Activated T-helper 1 cell treated with anti-CD3 and anti-CD28 coated beads, Interleukin-2, amount 50 U/mL, for 16 hours (primary cell): ENCODE data around the gene RETSAT.
"Not testable (repeated sequence)": the region's sequence is repeated elsewhere in the genome, so short reads cannot be mapped to it uniquely, and the experiment has no call there.

ENCODE experiments used
- DNase-seq, 2 donors: peaks; one replicate each; pipeline ENCODE4 v3.0.0-alpha.2; 2020; ENCODE audit warnings: low read depth in 1 of 2, low spot score in 1 of 2

Gene RETSAT

GRCh38 chr2:85380048-85380447 lies 25.7 kb upstream of the RETSAT start:
- DNase-seq = no peak

GRCh38 chr2:85378257-85378656 lies 23.9 kb upstream of the RETSAT start:
- DNase-seq = no peak

GRCh38 chr2:85377083-85377482 lies 22.8 kb upstream of the RETSAT start:
- DNase-seq = no peak

GRCh38 chr2:85376291-85377065 lies 22.1 kb upstream of the RETSAT start:
- no peak for DNase-seq

- no peak for DNase-seq
These were observed 16.7 kb upstream of the RETSAT start for GRCh38 chr2:85371045-85371444.

- no peak for DNase-seq
These were observed 15.2 kb upstream of the RETSAT start for GRCh38 chr2:85369500-85369899.

- no peak for DNase-seq
These were observed 14.6 kb upstream of the RETSAT start for GRCh38 chr2:85368921-85369320.

- no peak for DNase-seq
These were observed 12.9 kb upstream of the RETSAT start for GRCh38 chr2:85367180-85367579.

- DNase-seq = not testable (repeated sequence)
These were observed 8.5 kb upstream of the RETSAT start for GRCh38 chr2:85362653-85363387.

GRCh38 chr2:85357736-85358135 lies 3.4 kb upstream of the RETSAT start:
- no peak for DNase-seq

GRCh38 chr2:85356186-85356585 lies 1.9 kb upstream of the RETSAT start:
- DNase-seq = no peak

- DNase-seq = no peak
These were observed 1.2 kb upstream of the RETSAT start for GRCh38 chr2:85355521-85355920.

- no peak for DNase-seq
These were observed 714 bp upstream of the RETSAT start for GRCh38 chr2:85355073-85355410.

GRCh38 chr2:85353876-85354285 lies 447 bp downstream of the RETSAT start:
- no peak for DNase-seq

- DNase-seq = no peak
These were observed 6.7 kb downstream of the RETSAT start for GRCh38 chr2:85347599-85347998.

GRCh38 chr2:85344356-85344954 lies 9.9 kb downstream of the RETSAT start:
- no peak for DNase-seq

- not testable (repeated sequence) for DNase-seq
These were observed 11.0 kb downstream of the RETSAT start for GRCh38 chr2:85343207-85343895.

- DNase-seq = no peak
These were observed 12.2 kb downstream of the RETSAT start for GRCh38 chr2:85342156-85342555.

- no peak for DNase-seq
These were observed 12.9 kb downstream of the RETSAT start for GRCh38 chr2:85341269-85342029.

- no peak for DNase-seq
These were observed 14.1 kb downstream of the RETSAT start for GRCh38 chr2:85340034-85340892.
